GM12891 (cell line): ENCODE data around the gene KCNAB2.
A peak's percentile ranks its signal among the peaks of the same experiment; 100 is the strongest.

ENCODE experiments used
- DNase-seq: peaks from one replicate; pipeline ENCODE4 v3.0.0; 2011; ENCODE audit warnings: low spot score; ENCODE audit not compliant: insufficient read length
- FAIRE-seq: peaks from 2 replicates; lab custom pipeline; 2011; peaks lifted over from hg19 to GRCh38; lab: Jason Lieb, UNC
- PAX5 ChIP-seq: IDR thresholded peaks from 2 replicates; pipeline ENCODE4 v1.6.1; 2011; ENCODE audit warnings: low read length, moderate library complexity, mild to moderate bottlenecking; ENCODE audit not compliant: insufficient read depth, severe bottlenecking
- POLR2A ChIP-seq: IDR thresholded peaks from 2 replicates; pipeline ENCODE4 v1.6.1; 2011; ENCODE audit warnings: low read depth, low read length, control low read depth
- POLR2AphosphoS5 ChIP-seq: IDR thresholded peaks from 2 replicates; pipeline ENCODE4 v1.6.1; 2011; ENCODE audit warnings: low read depth, low read length, control low read depth
- POU2F2 ChIP-seq: IDR thresholded peaks from 2 replicates; pipeline ENCODE4 v1.6.1; 2011; ENCODE audit warnings: low read depth, mild to moderate bottlenecking, control low read depth, low read length, moderate library complexity
- SPI1 ChIP-seq: IDR thresholded peaks from 2 replicates; pipeline ENCODE4 v1.6.1; 2011; ENCODE audit warnings: low read depth, low read length, control low read depth
- TAF1 ChIP-seq: IDR thresholded peaks from 2 replicates; pipeline ENCODE4 v1.6.1; 2011; ENCODE audit warnings: low read depth, low read length, control low read depth

Gene KCNAB2

DNA sequence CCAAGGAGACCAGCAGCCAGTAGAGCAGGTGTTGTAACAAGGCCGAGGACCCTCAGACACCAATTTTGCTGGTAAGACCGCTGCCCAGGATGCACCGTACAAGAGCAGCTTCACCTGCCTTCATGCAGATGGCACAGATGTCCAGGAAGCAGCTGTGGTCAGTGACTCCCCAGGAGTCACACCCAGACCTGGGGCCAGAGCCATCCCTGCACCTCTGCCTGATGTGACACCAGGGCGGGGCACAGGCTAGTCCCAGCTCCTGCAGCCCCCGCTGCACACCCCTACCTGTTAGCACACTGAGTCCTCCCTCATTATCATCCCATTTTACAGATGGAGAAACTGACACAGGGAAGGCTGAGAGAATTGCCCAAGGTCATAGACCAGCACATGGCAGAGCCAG, 16.3 kb upstream of the KCNAB2 start:
- no peak for TF ChIP-seq PAX5
- TF ChIP-seq POU2F2, result no peak
- TF ChIP-seq TAF1, result no peak
- TF ChIP-seq POLR2AphosphoS5, result no peak
- TF ChIP-seq SPI1, result no peak
- no peak for TF ChIP-seq POLR2A
- peak; percentile 55 for FAIRE-seq
- no peak for DNase-seq

- TF ChIP-seq SPI1, result no peak
- no peak for TF ChIP-seq PAX5
- no peak for TF ChIP-seq POU2F2
- TF ChIP-seq TAF1, result no peak
- no peak for TF ChIP-seq POLR2AphosphoS5
- TF ChIP-seq POLR2A, result no peak
- no peak for DNase-seq
- FAIRE-seq, result no peak
Measured at GRCh38 chr1:6030132-6030531, 15.6 kb upstream of the KCNAB2 start.

GRCh38 chr1:6030547-6031261, 15.0 kb upstream of the KCNAB2 start:
- no peak for DNase-seq
- FAIRE-seq, result peak; percentile 96
- TF ChIP-seq SPI1 (no peak), POLR2A (no peak), POLR2AphosphoS5 (no peak), POU2F2 (no peak), TAF1 (no peak), PAX5 (no peak)

- DNase-seq (no peak), FAIRE-seq (peak; percentile 88)
- TF ChIP-seq POLR2AphosphoS5 (peak; percentile 35; the same call in 1 of the 2 replicates), POU2F2 (0 out of 2 replicates have a peak, but pooled peaks have one; percentile 70), PAX5 (no peak)
Measured at GRCh38 chr1:6033124-6033523, 12.6 kb upstream of the KCNAB2 start.

GRCh38 chr1:6033986-6034749, 11.5 kb upstream of the KCNAB2 start:
- peak; percentile 60 for DNase-seq
- TF ChIP-seq SPI1, result no peak
- no peak for TF ChIP-seq PAX5
- TF ChIP-seq POLR2A, result no peak
- FAIRE-seq, result no peak

DNA sequence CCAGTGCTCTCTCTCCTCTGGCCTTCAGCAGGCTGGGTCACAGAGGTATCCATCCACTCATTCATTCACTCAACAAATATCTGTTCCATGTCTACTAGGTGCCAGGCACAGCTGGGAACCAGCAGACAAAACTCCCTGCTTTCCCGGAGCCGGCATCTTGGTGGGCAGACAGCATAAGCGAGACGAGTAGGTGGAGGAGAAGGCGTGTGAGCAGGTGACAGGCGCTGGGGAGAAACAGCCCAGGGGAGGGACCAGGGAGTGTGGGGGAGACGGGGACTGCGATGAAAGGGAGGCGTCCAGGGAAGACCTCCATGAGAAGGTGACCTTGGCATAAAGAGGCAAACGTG, 11.0 kb upstream of the KCNAB2 start:
- FAIRE-seq, result no peak
- TF ChIP-seq POLR2A, result no peak
- no peak for TF ChIP-seq POU2F2
- no peak for TF ChIP-seq SPI1
- TF ChIP-seq TAF1, result no peak
- no peak for TF ChIP-seq PAX5
- TF ChIP-seq POLR2AphosphoS5, result no peak
- no peak for DNase-seq

GRCh38 chr1:6035303-6035702, 10.4 kb upstream of the KCNAB2 start:
- TF ChIP-seq POLR2AphosphoS5 (no peak), PAX5 (no peak)
- DNase-seq (no peak), FAIRE-seq (no peak)

DNA sequence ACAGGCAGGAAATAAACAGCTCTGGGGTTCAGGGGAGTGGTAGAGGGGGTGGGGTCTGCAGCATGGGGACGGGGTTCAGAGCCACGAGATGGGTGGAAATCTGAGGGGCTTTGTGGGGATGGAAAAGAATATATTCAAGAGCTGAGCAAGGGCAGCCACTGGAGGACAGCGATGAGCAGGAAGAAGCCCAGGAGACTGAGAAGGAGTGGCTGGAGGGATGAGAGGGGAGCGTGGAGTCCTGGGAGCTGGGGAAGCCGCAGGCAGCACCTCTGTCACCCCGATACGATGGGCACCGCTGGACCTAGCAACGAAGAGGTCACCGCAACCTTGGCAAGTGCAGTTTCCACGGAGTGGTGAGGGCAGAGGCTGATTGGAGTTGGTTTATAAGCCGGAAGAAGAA, 10.0 kb upstream of the KCNAB2 start:
- FAIRE-seq, result no peak
- no peak for TF ChIP-seq POLR2AphosphoS5
- TF ChIP-seq TAF1, result no peak
- no peak for TF ChIP-seq POLR2A
- no peak for TF ChIP-seq PAX5
- no peak for TF ChIP-seq SPI1
- TF ChIP-seq POU2F2, result no peak
- DNase-seq, result no peak

GRCh38 chr1:6037338-6037762, 8.3 kb upstream of the KCNAB2 start:
- FAIRE-seq (peak; percentile 76), DNase-seq (peak; percentile 66)
- no peak for TF ChIP-seq SPI1
- no peak for TF ChIP-seq POLR2AphosphoS5
- no peak for TF ChIP-seq POU2F2
- no peak for TF ChIP-seq PAX5
- no peak for TF ChIP-seq POLR2A
- TF ChIP-seq TAF1, result no peak

- TF ChIP-seq POU2F2 (no peak), SPI1 (no peak)
- DNase-seq (no peak), FAIRE-seq (no peak)
Measured at GRCh38 chr1:6038603-6039002, 7.1 kb upstream of the KCNAB2 start.
